Activated naive CD4-positive, alpha-beta T cell treated with anti-CD3 and anti-CD28 coated beads, Interleukin-2, amount 50 U/mL, for 72 hours (primary cell): ENCODE results near the gene CEL. TPM values are rescaled to one million over a fixed set of nuclear protein-coding genes. Genes with fewer than 3 reads are reported as not detected.

ENCODE experiments used
- ATAC-seq, 2 donors: fragments of 150-1000 bp; cut with Tn5 transposase; 2 replicates each; pipeline ENCODE4 v1.10.0; 2021; ENCODE audit warnings: mild to moderate bottlenecking in 2 of 2, moderate library complexity in 2 of 2
- DNase-seq, 2 donors: peaks; one replicate each; pipeline ENCODE4 v3.0.0; 2021 to 2022; ENCODE audit warnings: low spot score in 2 of 2
- H3K27ac Mint-ChIP-seq, 2 donors: one replicate each; pipeline ENCODE4 v1.8.0; 2022; ENCODE audit warnings: mild to moderate bottlenecking in 2 of 2, mixed read lengths in 2 of 2
- H3K36me3 Mint-ChIP-seq, 2 donors: one replicate each; pipeline ENCODE4 v1.8.0; 2022; ENCODE audit warnings: mixed read lengths in 2 of 2
- H3K9me3 Mint-ChIP-seq, 2 donors: one replicate each; pipeline ENCODE4 v1.8.0; 2022; ENCODE audit warnings: mixed read lengths in 2 of 2
- total RNA-seq, 2 donors: library from RNA; stranded (reverse); gene quantifications; one replicate each; pipeline ENCODE4 v1.2.3, GENCODE V29; 2022

CEL gene
- total RNA-seq, 2 donors from 2014 or later, result 2.4 to 9.3 TPM

DNA sequence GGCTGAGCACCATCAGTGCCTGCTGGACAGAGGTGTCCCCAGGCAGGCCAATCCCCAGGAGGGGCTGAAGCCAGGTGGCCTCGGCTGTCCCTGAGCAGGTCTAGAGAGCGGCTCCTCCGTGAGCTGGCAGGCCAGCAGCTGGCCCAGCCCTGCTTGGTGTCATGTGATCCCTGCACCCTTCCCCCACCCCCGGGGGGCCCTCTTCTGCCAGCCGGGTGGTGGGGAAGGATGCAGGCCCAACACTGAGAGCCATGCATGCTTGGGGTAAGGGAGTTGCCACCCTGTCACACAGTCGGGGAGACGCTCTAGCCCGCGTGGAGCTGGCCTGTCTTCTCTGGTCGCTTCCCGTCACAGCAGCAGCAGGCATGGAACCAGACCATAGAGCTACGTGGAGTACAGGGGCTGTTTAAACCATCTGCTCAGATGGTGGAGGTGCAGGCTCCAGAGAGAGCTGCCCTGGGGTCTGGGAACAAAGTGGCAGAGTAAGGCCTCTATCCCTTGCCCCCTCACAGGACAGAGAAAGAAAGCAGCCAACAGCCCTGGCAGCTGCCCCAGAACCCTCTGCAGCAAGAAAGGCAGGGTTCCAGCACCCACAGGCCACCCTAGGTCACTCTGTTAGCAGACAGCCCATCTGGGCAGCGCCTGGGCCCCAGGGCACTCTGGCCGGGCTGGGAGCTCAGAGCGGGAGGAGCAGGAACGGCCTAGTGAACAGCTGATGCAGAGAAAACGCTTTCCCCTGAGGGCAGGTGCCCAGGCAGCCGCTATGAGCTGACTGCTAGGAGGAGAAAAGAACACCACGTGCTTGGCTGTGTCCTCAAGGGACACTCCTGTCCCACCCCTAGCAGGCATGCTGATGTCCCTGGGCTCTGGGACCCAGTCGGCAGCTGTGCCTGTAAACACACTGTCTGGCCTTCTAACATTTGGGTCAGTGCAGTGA, 52.4 kb downstream of the CEL start:
- DNase-seq (no peak), ATAC-seq (no peak)
- no peaks in the 10 kb centered on the region for H3K9me3 Mint-ChIP-seq
- H3K36me3 Mint-ChIP-seq, result peaks cover 5 to 9% of the 10 kb centered on the region in 2 donors
- H3K27ac Mint-ChIP-seq, result peak overlapping the region; percentile 65 to 85

DNA sequence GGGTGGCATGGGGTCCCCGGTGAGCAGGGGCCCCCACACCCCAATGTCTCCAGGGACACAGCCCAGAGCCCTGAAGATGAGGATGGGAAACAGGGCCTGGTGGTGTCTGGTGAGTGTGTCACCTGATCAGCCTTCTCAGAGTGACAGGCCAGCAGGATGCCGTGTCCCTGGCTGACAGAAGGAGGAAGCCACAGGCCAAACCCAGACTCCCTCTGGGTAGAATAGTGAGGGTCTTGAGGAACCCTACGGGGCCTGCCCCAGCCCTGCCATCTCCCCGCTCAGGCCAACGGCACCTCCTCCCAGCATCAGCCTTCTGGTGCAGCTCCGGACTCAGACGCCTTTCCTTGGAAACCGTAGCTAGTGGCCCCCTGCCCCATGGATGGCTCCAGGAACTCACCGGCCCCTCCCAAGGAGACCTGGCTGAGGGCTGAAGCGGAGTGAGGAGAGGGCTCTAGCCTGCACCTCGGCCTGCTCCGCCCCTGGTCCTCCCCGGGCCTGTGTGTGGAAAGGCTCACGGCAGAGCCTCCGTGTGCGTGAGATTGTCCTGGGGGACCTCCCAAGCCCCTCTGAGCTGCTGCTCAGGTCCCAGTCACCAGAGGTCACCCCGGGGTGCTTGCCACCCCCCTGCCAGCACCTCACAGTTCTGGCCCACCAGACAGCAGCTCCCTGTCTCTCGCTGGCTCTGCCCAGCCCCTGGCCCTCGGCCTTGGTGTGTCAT, 53.3 kb downstream of the CEL start:
- ATAC-seq (peak; percentile 3 to 17), DNase-seq (no peak)
- Mint-ChIP-seq H3K9me3 (no peaks in the 10 kb centered on the region), H3K36me3 (peaks cover 0 to 1% of the 10 kb centered on the region in 2 donors), H3K27ac (peak overlapping the region in 1 of 2 donors; percentile 85)

DNA sequence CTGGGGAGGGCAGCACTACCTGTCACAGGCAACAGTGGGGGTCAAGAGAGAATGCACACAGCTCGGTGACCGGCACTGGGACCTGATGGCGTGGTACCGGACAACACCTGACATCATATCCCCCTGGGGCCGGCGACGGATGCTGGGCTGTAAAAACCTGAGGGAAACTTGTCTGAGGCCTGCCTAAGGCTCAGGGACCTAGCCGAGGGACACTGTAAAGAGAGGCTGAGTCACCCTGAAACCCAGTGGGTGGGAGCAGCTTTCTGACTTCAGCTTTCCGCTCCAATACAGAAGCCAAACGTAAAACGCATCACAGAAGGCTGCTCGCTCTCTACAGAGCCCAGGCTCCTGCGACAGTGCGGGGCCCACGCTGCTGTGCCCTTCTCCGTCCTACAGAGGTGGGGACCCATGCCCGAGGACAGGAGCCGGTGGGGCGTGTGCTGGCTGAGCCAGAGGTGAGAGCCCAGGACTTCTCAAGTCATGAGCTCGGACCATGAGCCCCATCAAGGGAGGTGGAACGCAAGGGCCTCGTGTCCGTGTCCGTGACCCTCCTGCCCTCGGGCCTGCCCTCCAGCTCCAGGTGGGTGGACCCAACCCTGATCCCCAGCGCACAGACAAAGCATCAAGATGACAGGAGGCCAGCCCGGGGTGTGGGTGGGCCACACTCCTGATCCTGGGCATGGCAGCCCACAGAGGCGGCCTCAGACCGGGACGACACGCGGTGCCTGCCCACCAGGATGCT, 54.0 kb downstream of the CEL start:
- H3K27ac Mint-ChIP-seq, result peak overlapping the region; percentile 82 to 85
- no peaks in the 10 kb centered on the region for H3K9me3 Mint-ChIP-seq
- ATAC-seq (peak; percentile 82 to 90), DNase-seq (no peak)
- H3K36me3 Mint-ChIP-seq, result no peaks in the 10 kb centered on the region

DNA sequence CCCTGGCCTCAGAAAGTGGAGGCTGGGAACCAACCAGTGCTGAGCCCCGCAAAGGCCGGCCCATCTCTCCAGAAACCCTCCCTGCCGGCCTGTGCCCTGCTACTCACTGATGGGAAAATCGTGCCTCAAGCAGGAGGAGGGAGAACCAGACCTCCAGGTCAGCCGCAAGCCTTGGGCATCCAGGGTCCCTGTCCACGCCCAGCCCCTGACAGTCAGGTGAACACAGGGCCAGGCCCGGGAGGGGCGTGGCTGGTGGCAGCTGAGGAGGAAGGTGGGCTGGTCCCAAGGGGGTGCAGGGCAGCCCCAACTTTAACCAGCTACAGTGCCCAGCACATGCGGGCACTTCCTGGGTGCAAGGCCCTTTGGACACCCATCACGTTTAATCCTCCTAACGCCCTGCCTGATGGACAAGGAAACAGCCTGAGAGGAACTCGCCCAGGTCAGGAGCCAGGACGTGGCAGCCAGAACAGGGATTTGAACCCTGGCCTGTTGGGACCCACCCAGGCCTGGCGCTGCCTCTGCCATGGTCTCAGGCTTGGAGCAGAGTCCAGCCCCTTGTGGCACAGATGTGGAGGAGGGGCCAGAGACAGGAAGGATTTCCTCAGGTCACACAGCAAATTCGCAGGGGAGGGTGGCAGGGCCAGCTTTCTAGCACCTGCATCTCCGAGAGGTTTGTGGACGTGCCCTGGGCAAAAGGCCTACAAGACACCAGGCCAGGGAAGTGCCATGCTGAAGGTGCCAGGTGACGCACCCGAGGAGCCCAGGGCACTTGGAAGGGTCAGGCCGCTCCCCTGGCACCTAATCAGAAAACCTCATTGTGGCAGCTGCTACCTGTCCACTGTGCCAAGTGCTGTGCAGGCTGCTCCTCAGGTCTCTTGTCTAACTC, 54.8 kb downstream of the CEL start:
- no peak for DNase-seq
- H3K36me3 Mint-ChIP-seq, result no peaks in the 10 kb centered on the region
- H3K9me3 Mint-ChIP-seq, result no peaks in the 10 kb centered on the region

DNA sequence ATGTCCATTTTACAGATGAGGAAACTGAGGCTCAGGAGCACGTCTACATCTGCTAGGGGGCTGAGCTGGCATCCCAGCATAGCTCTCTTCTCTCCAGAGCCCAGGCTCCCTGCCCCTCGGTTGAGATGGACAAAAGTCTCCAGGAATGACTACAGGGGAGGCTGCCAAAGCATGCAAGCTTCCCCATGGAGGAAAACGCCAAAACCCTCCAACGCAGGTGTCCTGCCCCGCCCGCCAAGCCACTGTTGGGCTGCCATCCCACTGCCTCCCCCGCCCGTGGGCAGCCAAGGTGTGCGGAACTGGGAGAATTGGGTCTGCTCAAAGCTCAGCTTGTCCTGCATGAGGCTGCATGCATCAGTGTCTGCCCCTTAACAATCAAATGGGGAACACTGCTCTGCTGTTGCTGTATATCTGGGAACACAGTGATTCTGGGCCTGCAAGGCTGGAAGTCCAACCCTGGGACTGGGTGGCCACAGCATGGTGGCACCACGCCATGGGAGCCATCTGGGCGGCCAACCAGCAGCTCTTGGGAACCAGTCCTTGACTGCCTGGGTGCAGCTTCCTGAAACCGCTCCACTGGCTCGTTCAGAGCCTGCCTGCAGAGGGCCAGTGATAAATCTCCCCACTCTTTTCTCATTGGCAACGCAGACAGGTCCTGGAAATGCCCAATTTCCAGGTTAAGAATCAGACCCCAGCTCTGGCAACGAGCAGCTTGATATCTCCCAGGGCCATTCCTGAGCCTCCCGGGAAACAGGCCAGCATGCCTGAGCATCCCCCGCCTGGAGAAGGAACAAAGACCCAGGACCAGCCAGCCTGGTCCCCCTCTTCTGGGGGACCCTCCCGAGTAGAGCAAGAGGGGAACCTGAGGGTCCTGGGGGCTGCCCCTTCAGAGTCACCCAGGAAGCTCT, 55.7 kb downstream of the CEL start:
- Mint-ChIP-seq H3K36me3 (no peaks in the 10 kb centered on the region), H3K27ac (peak overlapping the region in 1 of 2 donors; percentile 85), H3K9me3 (no peaks in the 10 kb centered on the region)
- DNase-seq (no peak), ATAC-seq (no peak)

More for the DNA sequence above, 54.8 kb downstream of the CEL start:
- H3K27ac Mint-ChIP-seq, result peak overlapping the region in 1 of 2 donors; percentile 85
- ATAC-seq, result no peak

DNA sequence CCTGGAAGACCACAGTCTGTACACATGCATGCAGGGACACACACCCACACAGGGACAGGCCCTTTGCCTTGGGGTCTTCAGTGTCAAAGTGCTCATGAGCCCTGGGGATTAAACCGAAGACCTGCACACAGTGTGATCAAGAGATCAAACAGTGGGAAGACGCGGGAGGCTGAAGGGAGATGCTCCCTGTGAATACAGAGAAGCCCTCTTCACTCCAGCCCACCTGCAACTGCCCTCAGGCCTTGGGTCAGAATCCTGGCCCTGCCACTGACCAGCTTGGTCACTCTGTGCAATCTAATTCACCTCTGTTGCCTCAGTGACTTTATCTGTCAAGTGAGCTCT, 56.4 kb downstream of the CEL start:
- no peak for DNase-seq
- Mint-ChIP-seq H3K9me3 (no peaks in the 10 kb centered on the region), H3K36me3 (no peaks in the 10 kb centered on the region), H3K27ac (no peak overlapping the region)
- no peak for ATAC-seq

DNA sequence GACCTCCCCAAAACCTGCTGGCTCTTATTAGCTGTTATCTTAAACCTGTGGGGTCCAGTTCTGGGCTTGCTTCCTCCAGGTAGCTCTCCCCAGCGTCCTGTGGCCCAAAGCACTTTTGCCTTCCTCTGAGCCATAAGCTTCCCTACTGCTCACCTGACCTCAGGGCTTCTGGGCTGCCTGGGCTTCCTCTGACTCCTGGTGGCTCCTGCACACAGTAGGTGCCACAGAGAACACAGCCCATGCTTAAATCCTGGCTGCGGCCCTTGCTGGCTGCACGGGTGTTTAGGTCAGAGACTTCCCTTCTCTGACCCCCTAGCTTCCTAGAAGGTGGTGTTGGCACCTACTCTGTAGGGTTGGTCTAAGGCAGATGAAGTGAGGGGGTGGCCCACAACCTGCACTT, 56.8 kb downstream of the CEL start:
- Mint-ChIP-seq H3K9me3 (no peaks in the 10 kb centered on the region), H3K36me3 (no peaks in the 10 kb centered on the region), H3K27ac (peak overlapping the region; percentile 29 to 52)
- DNase-seq (no peak), ATAC-seq (no peak)

DNA sequence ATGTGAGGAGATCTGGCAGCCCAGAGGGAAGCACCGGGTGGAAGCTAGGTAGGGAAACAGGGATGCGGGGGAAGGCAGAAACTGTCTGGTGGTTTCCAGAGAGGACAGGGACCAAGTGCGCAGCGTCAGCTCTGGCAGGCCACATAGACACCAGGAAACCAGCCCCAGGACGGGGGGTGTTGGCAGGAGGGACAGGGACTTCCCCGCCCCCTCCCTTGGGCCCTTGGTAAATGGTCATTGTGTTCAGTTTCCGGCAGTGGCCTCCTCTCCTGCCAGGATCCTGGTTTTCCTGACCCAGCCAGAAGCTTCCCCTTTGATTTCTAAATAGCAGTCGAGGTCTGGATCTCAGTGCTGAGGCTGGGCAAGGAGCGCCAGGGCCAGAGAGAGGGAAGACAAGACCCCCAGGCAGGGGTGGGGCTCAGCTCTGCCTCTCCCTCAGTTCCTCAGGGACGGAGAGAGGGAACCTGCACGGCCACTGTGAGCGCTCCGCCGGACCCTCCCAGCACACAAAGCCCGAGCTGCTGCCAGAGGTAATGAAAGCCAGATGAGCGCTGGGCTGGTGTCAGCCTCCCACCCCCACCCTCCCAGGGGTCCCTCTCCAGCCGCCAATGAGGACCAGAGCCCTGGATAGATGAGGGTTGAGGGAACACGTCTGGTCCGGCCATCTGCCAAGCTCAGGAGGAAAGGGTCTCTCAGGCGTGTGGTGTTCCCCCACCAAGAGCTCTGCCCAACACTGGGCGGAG, 57.5 kb downstream of the CEL start:
- ATAC-seq, result no peak
- Mint-ChIP-seq H3K27ac (peak overlapping the region; percentile 29 to 52), H3K9me3 (no peaks in the 10 kb centered on the region)

DNA sequence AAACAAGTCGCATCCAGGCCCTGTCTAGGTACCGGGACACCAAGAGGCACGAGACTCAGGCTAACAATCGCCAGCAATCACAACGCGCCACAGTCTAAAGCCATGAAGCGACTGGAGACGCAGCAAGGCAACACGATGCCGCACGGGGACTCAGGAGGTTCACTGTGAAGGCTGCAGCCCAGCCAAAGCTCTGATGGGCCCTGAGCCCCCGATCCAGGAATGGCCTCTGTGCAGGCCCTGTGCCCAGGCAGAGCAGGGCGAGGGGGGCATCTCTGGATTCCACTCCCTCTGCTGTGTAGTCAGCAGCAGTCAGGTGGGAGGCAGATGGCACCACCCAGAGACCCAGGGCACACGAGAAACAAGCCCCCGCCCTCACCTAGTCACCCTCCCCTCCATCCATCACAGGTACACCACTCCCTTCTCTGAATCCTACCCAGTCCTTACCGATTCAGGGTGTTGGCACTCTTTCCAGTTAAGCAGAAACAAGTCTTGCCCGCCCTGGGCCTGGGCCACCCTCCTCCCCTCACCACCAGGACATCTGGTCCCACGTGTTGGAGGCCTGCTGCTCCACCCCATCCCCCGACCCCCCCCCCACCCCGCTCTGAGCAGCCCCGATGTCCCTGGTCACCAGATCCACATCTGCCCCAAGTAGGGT, 58.2 kb downstream of the CEL start:
- Mint-ChIP-seq H3K27ac (peak overlapping the region; percentile 43 to 79), H3K36me3 (no peaks in the 10 kb centered on the region), H3K9me3 (no peaks in the 10 kb centered on the region)
- DNase-seq (no peak), ATAC-seq (no peak)

More for the DNA sequence above, 57.5 kb downstream of the CEL start:
- no peaks in the 10 kb centered on the region for H3K36me3 Mint-ChIP-seq
- no peak for DNase-seq

DNA sequence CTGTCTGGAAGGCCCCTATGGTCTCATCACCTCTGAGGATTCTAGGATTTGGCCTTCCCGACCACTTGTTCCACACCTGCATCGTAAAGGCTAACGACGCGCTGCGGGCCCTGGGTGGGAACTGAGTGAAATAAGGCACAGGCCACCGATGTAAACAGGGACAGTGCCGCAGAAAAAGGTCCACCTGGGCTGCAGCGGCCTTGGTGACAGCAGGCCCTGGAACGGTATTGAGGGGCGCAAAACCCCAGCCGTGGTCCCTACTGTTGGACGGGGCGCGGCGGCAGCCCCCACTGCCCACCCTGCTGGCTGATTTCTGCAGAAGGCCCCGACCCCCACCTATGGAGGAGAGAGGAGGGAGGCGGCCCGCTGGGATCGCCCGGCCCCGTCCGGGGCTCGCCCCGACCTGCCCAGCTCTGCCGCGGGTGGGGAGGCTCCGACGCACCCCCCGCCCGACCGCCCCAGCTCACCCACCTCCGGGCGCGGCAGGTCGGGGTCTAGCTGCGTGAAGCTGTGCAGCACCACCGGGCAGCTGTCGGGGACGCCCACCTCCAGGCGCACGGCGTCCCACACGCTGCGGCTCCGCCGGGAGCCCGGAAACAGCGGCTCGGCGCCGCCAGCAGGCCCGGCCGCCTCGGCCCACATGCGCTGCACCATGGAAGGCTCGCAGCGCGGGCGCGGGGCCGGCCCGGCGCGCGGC, 58.9 kb downstream of the CEL start:
- ATAC-seq (no peak), DNase-seq (no peak)
- no peaks in the 10 kb centered on the region for H3K9me3 Mint-ChIP-seq
- H3K27ac Mint-ChIP-seq, result peak overlapping the region; percentile 43 to 86
- H3K36me3 Mint-ChIP-seq, result no peaks in the 10 kb centered on the region

Other genes with a start within 250 kb of the CEL start
- gene AK8, start 183.7 kb upstream of the CEL start, total RNA-seq, result not detected
- 1 to 10 TPM; 1.4 to 2.3 TPM for gene SPACA9, start 183.1 kb upstream of the CEL start, total RNA-seq
- gene TSC1, start 117.4 kb upstream of the CEL start, total RNA-seq, result 10 to 100 TPM; 38.7 to 43.8 TPM
- under 1 TPM in 1 of 2 donors, not detected in 1; 0.48 TPM for gene GFI1B, start 83.3 kb upstream of the CEL start, total RNA-seq
- gene GTF3C5, start 31.0 kb upstream of the CEL start, total RNA-seq, result 100 to 1,000 TPM; 104 to 194 TPM
- 10 to 100 TPM; 45.3 to 77.0 TPM for gene RALGDS, start 59.3 kb downstream of the CEL start, total RNA-seq
- 1 to 10 TPM; 3.1 to 7.3 TPM for gene GBGT1, start 101.9 kb downstream of the CEL start, total RNA-seq
- not detected for gene OBP2B, start 147.3 kb downstream of the CEL start, total RNA-seq
- gene ABO, start 213.2 kb downstream of the CEL start, total RNA-seq, result not detected